Measurements from ENCODE around the gene CCDC91. TPM values are rescaled to one million over a fixed set of nuclear protein-coding genes. Genes with fewer than 3 reads are reported as not detected.

The CCDC91 gene
- total and polyA plus RNA-seq, 2 experiments from 2014 or later: 13.9 to 25.5 TPM

DNA sequence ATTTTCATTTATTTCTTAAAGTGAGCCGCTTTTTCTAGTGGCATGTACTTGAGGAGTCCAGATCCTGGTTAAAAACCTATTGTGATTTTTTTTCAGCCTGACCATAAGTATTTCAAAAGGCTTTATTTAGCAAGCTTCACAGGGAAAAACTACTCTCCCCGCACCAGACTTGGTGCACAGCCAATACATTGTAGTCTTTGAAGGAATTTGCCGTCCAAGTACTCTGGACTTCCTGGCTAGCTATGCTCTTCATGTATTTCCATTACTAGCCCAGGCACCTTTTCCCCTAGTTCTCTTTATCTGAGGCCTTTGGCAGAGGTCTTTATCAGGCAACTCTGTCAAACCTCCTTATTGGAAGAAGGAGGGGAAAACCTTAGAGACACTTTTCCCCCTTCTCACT, 234.7 kb downstream of the CCDC91 start:
- Histone ChIP-seq H3K4me1 (ENCODE audit: low read depth) (no peaks in the 10 kb centered on the region), H3K27me3 (no peaks in the 10 kb centered on the region), H3K27ac (no peak overlapping the region), H3K9me3 (ENCODE audit: low read depth) (no peaks in the 10 kb centered on the region), H3K4me3 (no peak overlapping the region), H3K36me3 (no peaks in the 10 kb centered on the region)
- peak; percentile 16 to 96 for DNase-seq (ENCODE audit: low read depth in 1 of 2, low spot score in 1 of 2)
- TF ChIP-seq, protein P1, sequence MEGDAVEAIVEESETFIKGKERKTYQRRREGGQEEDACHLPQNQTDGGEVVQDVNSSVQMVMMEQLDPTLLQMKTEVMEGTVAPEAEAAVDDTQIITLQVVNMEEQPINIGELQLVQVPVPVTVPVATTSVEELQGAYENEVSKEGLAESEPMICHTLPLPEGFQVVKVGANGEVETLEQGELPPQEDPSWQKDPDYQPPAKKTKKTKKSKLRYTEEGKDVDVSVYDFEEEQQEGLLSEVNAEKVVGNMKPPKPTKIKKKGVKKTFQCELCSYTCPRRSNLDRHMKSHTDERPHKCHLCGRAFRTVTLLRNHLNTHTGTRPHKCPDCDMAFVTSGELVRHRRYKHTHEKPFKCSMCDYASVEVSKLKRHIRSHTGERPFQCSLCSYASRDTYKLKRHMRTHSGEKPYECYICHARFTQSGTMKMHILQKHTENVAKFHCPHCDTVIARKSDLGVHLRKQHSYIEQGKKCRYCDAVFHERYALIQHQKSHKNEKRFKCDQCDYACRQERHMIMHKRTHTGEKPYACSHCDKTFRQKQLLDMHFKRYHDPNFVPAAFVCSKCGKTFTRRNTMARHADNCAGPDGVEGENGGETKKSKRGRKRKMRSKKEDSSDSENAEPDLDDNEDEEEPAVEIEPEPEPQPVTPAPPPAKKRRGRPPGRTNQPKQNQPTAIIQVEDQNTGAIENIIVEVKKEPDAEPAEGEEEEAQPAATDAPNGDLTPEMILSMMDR (IDR thresholded peaks at IDR 0.05; ENCODE audit: low read depth, low read length): no peak

DNA sequence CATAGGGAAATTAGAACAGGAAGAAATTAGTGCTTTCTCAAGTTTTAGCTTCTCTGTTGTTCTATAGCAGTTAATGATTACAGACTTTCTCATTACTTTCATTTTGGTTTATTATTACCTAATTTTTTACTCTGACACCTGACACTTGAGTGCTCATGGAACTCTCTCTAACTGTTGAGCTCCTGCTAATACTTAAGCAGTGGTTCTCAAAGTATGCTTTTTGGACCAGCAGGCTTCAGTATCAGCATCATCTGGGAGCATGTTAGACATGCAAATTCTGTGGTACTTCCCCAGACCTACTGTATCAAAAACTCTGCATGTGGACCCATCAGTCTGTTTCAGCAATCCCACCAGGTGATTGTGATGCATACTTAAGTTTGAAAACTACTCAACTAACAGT, 235.3 kb downstream of the CCDC91 start:
- H3K36me3 ChIP-seq: no peaks in the 10 kb centered on the region
- TF ChIP-seq, protein P1 (IDR thresholded peaks at IDR 0.05; ENCODE audit: low read depth, low read length): no peak
- H3K4me3 ChIP-seq: no peak overlapping the region
- no peak for DNase-seq (ENCODE audit: low read depth in 1 of 2, low spot score in 1 of 2)
- no peaks in the 10 kb centered on the region for H3K4me1 ChIP-seq (ENCODE audit: low read depth)
- no peak overlapping the region for H3K27ac ChIP-seq
- no peaks in the 10 kb centered on the region for H3K9me3 ChIP-seq (ENCODE audit: low read depth)
- H3K27me3 ChIP-seq: no peaks in the 10 kb centered on the region

DNA sequence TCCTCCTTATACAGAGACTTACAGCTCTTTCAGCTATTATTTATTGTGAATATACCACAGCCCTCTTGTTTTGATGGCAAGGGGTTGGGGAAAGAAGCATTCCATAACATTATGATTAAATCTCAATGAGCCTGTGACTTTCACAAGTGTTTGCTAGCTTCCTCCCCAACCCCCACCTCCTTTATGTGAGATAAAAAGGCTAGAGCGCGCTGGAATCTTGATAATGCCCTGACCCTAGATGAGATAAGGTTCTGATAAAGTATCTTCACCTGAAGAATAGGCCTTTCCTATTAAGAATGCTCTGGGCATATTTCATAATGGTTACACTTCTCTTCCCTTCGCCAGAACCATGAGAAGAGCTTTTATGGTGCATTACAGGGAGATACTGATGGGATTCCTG, 236.8 kb downstream of the CCDC91 start:
- H3K9me3 ChIP-seq (ENCODE audit: low read depth): no peaks in the 10 kb centered on the region
- H3K4me1 ChIP-seq (ENCODE audit: low read depth): no peaks in the 10 kb centered on the region
- no peak for DNase-seq (ENCODE audit: low read depth in 1 of 2, low spot score in 1 of 2)
- no peak overlapping the region for H3K27ac ChIP-seq
- H3K27me3 ChIP-seq: no peaks in the 10 kb centered on the region
- TF ChIP-seq, protein P1 (IDR thresholded peaks at IDR 0.05; ENCODE audit: low read depth, low read length): no peak
- no peak overlapping the region for H3K4me3 ChIP-seq
- no peaks in the 10 kb centered on the region for H3K36me3 ChIP-seq

DNA sequence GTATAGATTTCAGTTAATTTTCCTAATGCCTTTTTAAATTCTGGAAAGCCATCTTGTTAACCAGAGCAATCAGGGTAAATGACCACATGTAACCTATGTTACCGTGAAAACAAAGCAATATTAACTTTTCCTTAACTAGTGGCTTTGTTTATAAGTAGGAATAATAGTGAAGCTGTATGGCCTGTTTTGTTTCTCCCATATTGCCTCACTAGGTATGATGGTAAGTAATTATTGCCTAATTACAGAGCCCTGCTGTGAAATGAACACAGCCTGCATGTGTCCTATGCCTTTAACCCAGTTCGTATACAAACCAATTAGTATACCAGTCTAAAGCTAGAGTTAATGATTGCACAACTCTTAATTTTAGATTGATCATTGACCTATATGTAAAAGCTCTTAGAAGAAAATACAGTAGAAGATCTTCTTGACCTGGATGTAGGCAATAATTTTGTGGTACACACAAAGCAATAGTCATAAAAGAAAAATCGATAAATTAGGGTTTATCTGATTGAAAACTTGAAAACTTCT, 249.9 kb downstream of the CCDC91 start:
- no peak overlapping the region for H3K4me3 ChIP-seq
- TF ChIP-seq, protein P1 (IDR thresholded peaks at IDR 0.05; ENCODE audit: low read depth, low read length): no peak
- no peak for DNase-seq (ENCODE audit: low read depth in 1 of 2, low spot score in 1 of 2)
- no peak overlapping the region for H3K27ac ChIP-seq
- H3K27me3 ChIP-seq: no peaks in the 10 kb centered on the region
- H3K9me3 ChIP-seq (ENCODE audit: low read depth): no peaks in the 10 kb centered on the region
- H3K36me3 ChIP-seq: no peaks in the 10 kb centered on the region
- H3K4me1 ChIP-seq (ENCODE audit: low read depth): no peaks in the 10 kb centered on the region

DNA sequence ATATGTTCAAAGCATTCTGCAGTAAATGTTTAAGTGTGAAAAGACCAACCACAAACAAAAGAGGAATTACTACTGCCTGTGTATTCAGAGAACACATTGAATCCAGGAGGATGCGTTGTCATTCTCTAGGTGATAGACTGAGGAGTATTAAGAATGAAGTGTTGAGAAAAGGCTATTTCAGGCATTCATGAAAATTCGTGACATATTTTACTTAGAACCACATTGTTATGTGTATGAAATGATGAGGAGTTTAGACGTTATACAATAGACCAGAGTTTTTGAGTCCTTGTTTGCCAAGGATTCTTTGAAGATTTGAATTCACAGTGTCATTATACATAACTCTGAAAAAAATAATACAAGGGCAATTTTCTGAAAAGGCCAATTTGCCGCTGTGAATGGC, 251.8 kb downstream of the CCDC91 start:
- TF ChIP-seq, protein P1 (IDR thresholded peaks at IDR 0.05; ENCODE audit: low read depth, low read length): no peak
- H3K4me3 ChIP-seq: no peak overlapping the region
- no peaks in the 10 kb centered on the region for H3K9me3 ChIP-seq (ENCODE audit: low read depth)
- no peak for DNase-seq (ENCODE audit: low read depth in 1 of 2, low spot score in 1 of 2)
- no peak overlapping the region for H3K27ac ChIP-seq
- no peaks in the 10 kb centered on the region for H3K4me1 ChIP-seq (ENCODE audit: low read depth)
- H3K36me3 ChIP-seq: no peaks in the 10 kb centered on the region
- H3K27me3 ChIP-seq: no peaks in the 10 kb centered on the region

DNA sequence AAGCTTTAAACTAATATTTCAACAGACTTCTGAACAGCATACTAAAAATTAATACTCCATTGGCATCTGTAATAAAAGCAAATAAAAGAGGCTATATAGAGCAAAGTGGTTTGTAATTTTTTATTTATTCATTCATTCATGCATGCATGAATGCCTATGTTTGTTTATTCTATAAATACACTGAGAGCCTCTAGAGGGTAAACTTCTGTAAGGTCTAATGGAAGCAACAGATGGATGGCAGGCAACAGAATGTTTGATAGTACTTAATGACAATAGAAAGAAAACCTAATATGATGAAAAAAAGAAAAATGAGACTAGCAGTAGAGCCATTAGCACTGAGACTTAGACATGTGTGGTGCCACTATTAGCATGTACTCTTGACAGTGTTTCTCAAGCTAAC, 253.1 kb downstream of the CCDC91 start:
- no peak for DNase-seq (ENCODE audit: low read depth in 1 of 2, low spot score in 1 of 2)
- TF ChIP-seq, protein P1 (IDR thresholded peaks at IDR 0.05; ENCODE audit: low read depth, low read length): no peak
- no peaks in the 10 kb centered on the region for H3K27me3 ChIP-seq

More for the DNA sequence above, 253.1 kb downstream of the CCDC91 start:
- Histone ChIP-seq H3K9me3 (ENCODE audit: low read depth) (no peaks in the 10 kb centered on the region), H3K4me1 (ENCODE audit: low read depth) (no peaks in the 10 kb centered on the region), H3K4me3 (no peak overlapping the region), H3K27ac (no peak overlapping the region), H3K36me3 (no peaks in the 10 kb centered on the region)
